GM20431 (cell line): ENCODE results near the gene SP3.

Source experiments
- in situ Hi-C: fragments of 300-500 bp; cut with MseI, MboI; formaldehyde crosslinking; loops from one replicate; pipeline ENCODE4 v1.15.0; 2020; ENCODE audit warnings: low sequenced_read_pairs; ENCODE audit not compliant: unreplicated experiment

The SP3 gene

DNA sequence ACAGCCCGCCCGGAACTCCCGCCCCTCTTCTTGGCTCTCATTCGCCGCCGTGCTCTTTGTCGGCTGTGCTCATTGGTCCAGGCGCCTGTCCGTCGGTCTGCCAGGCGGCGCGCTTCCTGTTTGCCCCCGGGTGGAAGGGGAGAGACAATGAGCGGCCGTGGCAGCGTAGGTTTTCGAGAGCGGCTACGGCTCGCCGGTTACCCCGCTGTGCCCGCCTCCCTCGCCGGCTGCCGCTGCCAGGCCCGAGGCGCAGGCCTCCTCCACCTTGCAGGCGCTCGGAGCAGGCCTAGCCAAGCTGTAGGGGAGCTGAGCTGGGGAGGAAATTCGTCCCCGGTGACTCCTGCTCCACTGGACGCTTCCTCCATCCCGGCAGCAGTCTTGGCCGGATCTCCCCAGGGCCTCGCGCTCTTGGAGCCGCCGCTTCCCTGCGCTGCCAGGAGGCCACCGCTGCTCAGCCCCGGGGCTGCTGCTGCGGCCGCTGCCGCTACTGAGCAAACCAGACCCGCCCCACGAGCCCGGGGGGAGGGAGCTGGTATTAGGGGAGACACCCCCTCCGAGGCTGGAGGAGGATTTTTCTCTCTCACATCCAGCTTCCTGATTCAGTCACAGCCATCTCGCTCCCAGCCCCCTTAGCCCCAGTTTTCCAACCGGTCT is at the start of gene SP3:
Gene SP3 (minus strand): TSS at position 2 of the 654 bp plus-strand sequence. CDS start 202 bp downstream, outside the sequence.
- in situ Hi-C loops: no loop called here

DNA sequence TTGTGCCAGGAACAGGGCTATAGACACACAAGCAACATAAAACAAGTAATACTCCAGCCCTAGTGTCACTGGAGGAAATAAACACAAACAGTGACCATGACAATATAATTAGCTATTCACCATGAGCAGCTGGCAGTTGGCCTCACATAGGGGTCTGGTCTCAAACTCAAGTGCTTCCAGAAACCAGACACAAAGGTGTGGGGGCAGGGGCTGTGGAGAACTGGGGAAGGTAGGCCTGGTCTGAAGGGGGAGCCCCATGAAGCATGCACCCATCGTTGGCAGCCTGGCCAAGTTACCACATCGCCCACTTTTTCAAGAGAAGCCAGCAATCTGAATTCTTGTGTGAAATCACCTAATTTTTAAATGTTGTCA is 49.5 kb upstream of the SP3 start:
- in situ Hi-C loops: no loop called here

DNA sequence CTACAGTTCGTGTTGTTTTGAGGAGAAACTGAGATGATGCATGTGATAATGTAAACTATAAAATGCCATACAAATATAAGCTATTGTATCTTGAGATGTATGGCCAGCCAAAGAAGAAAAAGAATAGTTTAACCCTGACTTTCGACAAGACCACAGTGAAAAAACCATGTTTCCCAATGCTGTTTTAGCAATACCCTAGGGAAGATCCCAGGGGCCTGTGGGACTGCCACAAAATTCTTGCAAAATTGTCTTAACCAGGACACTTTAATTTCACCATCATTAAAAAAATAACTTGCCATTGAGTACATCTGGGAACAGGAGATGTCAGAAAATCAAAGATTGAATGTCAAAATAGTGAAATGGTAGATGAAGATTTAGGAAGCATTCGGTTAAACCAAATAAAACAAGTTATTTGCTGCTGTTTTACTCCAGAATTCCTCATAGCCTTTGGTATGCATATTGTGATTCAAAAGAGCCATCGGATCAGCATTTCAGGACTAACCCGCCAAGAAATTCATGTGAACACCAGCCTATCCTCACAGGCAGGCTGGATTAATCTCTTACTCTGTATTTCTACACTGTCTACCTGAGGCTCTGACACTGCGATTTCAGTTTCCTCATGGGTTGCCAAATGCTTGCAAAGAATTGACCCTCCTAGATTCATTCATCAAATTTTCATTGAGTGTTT is 49.0 kb upstream of the SP3 start:
- in situ Hi-C loops: no loop called here

DNA sequence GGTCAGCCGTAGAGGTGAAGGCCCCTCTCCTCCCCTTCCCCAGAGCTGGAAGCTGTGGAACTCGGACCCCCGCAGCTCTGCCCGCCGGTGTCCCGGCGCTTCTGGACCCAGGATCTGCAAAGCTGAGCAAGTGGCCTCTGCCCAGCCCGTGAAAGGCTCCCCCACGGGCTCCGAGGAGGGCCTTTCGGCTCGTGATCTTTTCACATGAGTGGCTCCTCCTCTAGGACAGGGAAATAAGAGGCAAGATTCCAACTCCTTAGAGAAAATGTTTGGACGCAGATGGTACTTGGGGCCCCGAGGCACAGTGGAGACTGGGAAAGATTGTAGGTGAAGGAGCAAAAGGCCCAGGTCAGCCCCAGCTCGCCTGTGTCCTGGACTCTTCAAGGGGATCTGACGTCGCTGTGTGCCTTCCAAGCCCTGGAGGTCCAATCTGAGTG is 48.2 kb upstream of the SP3 start:
- in situ Hi-C loops: no loop called here

DNA sequence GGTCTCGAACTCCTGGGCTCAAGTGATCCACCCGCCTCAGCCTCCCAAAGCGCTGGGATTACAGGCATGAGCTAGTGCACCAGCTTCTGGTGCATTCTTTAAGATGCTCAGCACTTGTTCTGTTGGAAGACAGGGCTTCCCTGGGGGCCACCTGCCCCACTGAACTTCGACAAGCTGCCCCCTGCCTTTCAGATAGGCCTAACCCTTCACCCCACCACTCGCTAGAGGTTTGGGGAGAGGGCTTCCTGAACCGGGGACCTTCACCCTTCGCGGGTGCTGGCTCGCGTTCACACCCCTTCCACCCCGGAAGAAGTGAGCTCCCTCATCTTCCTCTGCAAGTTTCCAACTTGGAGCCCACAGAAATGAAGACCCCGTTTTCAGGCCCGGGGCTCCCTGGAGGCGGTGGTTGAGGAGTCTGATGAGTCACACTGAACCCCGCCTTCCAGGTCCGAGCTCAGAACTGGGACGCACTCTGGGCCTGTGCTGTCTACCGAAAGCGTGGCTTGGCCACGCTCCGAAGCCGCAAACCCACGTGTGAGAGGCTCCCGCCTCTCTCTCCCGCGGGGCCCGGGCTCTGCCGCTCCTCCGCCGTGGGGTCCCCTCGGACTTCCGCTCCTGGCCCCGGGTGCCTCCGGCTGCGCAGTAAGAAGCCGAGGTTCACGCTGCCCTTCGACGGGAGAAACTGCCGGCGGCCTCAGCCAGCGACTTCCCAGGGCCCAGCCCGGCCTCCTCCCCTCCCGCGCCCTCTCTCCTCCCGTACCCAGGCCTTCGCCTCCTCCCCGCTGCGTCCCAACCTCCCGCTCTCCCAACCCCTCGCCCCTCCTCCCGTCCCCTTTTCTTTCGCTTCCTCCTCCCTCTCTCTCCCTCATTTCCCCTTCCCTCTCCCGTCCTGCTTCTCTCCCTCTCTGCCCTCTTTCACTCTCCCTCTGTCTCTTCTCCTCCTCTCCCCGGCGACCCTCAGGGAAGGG is 47.5 kb upstream of the SP3 start:
- in situ Hi-C loops: no loop called here

DNA sequence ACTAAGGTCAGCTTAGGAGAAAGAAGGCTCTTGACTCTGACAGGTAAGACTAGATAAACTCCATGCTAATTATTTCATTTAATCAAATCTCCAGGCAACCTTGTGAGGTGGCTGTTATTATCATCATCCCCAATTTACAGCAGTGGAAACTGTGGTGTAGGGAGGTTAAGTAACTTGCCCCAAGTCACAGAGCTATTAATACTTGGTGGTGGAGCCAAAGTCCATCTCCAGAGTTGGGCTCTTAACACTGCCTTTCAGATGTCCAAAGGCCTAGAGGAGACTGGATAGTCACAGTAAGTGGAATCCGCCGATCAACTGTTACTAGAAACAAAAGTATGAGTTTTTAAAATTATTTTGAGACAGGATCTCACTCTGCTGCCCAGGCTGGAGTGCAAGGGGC is 46.6 kb upstream of the SP3 start:
- in situ Hi-C loops: no loop called here

DNA sequence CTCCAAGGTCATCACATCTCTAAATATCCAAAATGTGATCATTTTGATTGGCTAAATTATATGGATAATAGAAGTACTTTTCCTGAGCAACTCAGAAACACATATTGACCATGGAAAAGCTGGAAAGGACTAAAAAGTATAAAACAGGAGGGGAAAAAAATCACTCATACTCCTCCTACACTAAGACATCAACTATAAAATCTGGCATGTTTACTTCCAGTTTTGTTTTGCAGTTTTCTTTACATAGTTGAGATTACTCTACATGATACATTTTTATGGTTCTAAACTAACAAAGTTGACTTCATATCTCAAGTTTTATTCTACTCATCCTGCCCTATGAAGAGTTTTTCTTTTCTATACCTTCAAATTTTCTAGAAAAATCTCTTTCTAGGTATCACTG is 46.0 kb upstream of the SP3 start:
- in situ Hi-C loops: no loop called here

DNA sequence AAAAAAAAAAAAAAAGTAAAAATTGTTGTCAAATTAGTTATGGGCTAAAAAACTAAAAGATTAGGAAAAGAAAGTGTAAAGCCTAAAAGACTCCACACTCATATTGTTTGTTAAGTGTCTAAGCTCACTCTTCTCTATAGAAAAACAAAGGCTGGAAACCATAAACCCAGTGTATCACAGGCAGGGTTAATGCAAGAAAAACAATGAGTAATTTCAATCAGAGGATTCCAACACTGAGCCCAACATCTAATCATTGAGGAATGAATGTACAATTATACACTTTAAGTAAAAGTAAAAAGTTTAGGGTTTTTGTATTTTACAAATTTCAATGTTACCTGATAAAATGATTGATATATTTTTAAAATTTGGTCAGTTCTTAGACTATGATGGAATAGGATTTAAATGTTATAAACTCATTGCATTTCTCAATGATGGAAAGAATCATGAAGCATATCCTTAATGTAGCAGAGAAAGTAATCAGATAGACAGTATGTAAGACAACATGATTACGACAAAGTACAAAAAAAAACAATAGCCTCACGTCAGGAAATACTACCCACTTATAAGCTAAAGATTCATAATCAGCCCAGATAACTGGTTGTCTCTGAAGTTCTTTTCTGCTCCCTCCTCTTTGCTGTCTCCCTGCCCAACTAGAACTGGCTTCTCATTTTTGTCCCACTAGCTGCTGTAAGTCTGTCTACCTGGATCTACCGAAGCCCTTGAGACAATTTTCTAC is 44.5 kb upstream of the SP3 start:
- in situ Hi-C loops: no loop called here

DNA sequence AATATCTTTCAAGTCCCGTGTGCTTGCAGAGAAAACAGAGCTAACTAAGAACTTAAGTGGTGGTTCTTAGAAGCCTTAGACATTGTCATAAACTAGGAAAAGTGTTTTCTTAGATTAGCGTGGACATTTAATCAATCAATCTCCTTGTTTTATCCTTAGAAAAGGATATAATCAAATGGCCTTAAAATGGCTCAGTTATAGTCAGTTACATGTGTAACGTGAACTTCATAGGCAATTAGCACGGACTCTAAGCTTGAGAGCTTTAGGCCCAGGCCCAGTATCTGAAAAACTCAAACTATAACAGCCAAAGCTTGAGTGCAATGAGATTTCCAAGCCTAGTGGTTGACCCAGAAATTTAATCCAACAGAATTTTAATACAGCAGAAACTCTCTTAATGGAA is 43.5 kb upstream of the SP3 start:
- in situ Hi-C loops: no loop called here

DNA sequence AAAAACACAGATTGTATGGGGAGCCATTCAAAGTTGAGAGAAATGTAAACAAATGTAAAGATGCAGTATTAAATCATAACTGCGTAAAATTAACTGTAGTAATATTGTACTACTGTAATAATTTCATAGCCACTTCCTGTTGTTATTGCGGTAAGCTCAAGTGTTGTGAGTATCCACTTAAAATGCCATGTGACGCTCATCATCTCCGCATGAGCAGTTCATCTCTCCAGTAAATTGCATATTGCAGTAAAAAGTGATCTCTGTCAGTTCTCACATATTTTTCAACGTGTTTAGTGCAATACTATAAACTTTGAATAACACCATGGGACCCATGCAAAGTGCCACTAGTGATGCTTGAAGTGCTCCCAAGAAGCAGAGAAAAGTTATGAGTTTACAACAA is 41.8 kb upstream of the SP3 start:
- in situ Hi-C loops: no loop called here

DNA sequence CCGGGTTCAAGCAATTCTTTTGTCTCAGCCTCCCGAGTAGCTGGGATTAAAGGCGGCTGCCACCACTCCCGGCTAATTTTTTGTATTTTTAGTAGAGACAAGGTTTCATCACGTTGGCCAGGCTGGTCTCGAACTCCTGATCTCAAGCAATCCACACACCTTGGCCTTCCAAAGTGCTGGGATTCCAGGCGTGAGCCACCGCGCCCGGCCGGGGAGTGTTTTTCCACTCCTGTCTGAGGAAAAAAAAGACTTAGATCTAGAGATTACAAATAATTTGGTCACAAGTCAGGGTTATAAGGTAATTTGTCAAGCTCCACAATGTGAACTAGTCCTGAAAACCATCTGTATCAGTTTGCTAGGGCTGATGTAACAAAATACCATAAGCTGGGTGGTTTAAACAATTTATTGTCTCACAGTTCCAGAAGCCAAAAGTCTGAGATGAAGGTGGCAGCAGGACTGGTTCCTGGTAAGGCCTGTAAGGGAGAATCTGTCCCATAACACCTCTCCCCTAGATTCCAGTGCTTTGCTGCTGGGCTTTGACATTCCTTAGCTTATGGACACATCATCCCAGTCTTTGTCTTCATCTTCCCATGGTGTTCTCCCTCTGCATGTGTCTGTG is 40.7 kb upstream of the SP3 start:
- in situ Hi-C loops: no loop called here

DNA sequence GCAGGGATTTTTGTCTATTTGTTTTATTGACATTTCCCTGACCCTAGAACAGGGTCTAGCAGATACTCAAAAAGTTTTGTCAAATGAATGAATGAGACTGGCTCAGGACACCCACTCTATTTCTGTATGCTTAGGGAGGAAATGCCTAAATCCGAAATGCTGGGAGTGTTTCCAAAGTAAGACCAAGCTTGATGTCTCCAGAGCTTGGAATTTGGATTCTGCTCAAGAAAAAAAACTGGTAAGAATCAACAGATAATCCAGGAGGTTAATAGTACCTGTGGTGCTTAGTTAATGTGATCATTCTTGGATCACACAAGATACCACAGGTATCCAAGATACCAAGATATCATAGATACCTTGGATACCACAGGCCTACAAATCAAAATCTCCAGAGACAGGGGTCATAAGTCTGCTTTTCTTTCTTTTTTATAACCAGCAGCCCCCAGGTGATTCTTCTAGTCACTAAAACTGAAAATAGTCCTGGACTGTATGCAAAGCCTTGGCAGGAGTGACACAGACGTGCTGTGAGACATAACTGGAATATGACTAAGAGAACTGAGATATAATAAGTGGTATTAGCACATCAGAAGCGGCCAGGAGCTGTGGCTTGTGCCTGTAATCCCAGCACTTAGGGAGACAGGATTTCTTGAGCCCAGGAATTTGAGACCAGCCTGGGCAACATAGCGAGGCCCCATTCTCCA is 39.9 kb upstream of the SP3 start:
- in situ Hi-C loops: no loop called here

DNA sequence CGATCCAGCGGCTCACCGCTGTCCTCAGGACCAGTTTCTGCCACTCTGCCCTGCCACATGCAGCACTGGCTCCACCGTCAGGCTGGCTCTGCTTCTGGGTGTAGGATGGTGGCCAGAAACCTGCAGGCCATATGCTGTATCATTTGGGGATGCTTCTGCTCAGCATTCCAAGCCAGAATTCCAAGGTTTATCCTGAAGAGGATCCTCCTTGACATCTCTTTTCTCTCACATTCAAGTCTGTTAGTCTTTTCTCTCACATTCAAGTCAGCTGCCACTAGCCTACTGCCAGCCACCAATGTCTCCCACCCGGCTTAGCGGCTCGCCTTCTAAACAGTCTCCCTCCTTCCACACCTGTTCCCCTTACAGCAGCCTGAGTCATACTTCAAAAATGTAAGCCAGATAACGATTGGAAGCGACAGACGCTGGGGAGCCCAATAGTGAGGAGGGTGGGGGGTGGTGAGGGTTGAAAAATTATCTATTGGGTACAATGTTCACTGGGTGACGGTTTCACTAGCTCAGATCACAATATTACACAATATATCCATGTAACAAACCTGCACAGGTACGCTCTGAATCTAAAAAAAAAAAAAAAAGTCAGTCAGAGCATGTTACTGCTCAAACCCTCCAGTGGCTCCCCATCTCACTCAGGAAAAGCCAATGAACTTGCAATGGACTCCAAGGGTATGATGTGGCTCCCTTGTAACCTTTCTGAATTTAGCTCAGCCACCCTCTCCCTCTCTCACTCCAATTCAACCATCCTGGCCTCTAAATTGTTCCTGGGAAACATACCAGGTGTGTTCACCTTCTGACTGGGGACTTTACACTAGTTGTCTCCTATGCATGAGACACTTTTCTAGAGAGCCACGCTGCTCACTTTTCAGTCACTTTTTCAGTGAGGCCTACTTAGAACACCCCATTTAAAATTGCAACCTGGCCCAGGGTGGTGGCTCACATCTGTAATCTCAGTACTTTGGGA is 38.8 kb upstream of the SP3 start:
- in situ Hi-C loops: no loop called here

DNA sequence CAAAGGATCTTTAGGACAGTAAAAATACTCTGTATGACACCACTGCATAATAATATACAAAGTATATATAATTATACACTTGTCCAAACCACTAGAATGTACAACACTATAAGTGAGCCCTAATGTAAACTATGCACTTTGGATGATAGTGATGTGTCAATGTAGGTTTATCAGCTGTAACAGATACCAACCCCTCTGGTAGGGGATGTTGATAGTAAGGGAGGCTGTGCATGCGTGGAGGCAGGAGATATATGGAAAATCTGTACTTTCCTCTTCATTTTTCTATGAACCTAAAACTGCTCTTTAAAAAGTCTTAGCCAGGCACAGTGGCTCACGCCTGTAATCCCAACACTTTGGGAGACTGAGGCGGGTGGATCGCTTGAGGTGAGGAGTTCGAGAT is 37.5 kb upstream of the SP3 start:
- in situ Hi-C loops: no loop called here

DNA sequence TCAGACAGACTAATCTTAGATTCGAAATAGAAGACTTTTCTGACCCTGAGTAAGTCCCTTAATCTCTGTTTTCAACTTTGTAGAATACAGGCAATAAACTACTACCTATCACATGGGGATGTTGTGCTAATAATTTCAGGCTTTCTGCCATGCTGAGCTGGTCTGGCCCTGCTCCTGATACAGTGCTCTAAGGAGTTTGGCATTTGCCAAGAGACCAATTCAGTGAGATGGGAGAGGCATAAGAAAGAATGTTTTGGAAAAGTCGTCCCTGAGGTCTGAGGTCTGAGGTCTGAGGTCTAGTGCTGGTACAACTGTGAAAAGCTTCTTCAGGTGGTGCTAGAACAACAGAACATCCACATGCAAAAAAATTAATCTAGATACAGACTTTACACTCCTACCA is 35.9 kb upstream of the SP3 start:
- in situ Hi-C loops: no loop called here

DNA sequence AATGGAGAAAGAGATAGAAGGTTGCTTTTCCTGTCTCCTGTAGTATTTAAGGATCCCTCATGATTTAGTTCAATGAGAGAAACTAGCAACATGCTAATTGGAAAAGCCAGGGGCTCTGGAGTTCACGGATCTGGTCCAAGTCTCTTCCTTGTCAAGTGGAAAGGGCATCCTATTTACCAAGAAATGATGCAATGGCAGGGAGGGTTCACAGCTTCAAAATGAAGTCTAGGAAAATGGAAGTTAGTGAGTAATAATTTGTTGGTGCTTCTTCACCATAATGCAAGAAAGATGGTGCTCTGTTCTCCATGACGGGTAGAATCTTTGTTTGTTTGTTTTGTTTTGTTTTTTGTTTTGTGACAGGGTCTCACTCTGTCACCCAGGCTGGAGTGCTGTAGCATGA is 34.6 kb upstream of the SP3 start:
- in situ Hi-C loops: no loop called here

DNA sequence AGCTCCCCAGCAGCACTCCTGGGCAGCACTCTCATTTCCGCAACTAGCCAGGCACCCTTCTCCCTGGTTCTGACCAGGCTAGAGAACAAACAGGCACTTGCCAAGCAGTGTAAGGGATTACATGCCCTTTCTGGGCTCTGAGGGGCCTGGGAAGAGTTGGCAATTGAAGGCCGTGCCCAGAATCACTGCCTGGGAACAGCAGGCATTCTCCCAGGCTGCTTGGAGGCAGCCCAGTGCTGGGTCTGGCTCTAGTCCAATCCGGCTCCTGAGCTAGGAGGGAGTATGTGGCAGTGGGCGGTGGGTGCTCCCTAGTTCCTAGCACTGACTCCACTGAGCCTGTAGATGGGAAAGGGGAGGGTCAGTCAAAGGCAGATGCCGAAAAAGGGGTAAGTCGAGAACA is 34.1 kb upstream of the SP3 start:
- in situ Hi-C loops: no loop called here

DNA sequence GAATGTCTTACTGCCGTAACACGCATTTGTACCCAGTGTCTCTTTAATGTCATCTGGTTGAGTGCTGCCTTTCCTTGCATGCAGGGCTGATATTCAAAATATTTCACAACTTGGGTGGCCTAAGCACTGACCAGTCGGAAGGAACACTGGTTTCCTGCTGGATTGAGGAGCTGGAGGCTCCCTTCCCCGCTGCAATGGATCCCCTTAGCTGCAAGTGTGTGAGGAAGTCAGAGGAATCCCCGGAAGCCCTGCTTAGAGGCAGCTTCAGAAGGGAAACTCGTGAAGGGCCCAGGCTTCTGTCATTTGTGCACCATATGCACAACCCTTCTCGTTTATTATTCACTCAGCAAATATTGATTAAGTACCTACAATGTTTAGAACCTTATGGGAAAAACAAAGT is 33.2 kb upstream of the SP3 start:
- in situ Hi-C loops: no loop called here
